WTC11 (cell line): Measurements from ENCODE around the gene RNASEL. TPM values are rescaled to one million over a fixed set of nuclear protein-coding genes. Genes with fewer than 3 reads are reported as not detected.
A peak's percentile ranks its signal among the peaks of the same experiment; 100 is the strongest.

Experiments
- AR ChIP-seq: fragments of 250-450 bp; sonication (Bioruptor Pico); IDR thresholded peaks from 2 replicates; pipeline ENCODE4 v1.9.0; 2021; ENCODE audit warnings: mild to moderate bottlenecking
- ATF2 ChIP-seq: sonication (generic); formaldehyde crosslinking; IDR thresholded peaks from 2 replicates; pipeline ENCODE4 v1.8.1; 2022; ENCODE audit warnings: low read depth, missing genetic modification reagents, borderline replicate concordance
- CBFB ChIP-seq: sonication (generic); formaldehyde crosslinking; IDR thresholded peaks from 2 replicates; pipeline ENCODE4 v1.8.1; 2022; ENCODE audit warnings: mild to moderate bottlenecking, low read depth, missing genetic modification reagents
- E2F4 ChIP-seq: sonication (generic); formaldehyde crosslinking; IDR thresholded peaks from 2 replicates; pipeline ENCODE4 v1.8.1; 2022; ENCODE audit warnings: low read depth, mild to moderate bottlenecking, moderate library complexity, missing genetic modification reagents, borderline replicate concordance
- FOXK1 ChIP-seq: sonication (generic); formaldehyde crosslinking; IDR thresholded peaks from 2 replicates; pipeline ENCODE4 v1.8.0; 2022; ENCODE audit warnings: mild to moderate bottlenecking, moderate library complexity, missing genetic modification reagents
- HMGA2 ChIP-seq: fragments of 250-450 bp; sonication (Bioruptor Pico); IDR thresholded peaks from 2 replicates; pipeline ENCODE4 v1.4.0; 2021; ENCODE audit warnings: mild to moderate bottlenecking, moderate library complexity
- IRF2 ChIP-seq: sonication (generic); formaldehyde crosslinking; IDR thresholded peaks from 2 replicates; pipeline ENCODE4 v1.8.0; 2022; ENCODE audit warnings: low read depth, missing genetic modification reagents, borderline replicate concordance
- KAT7 ChIP-seq: sonication (generic); formaldehyde crosslinking; IDR thresholded peaks from 2 replicates; pipeline ENCODE4 v1.8.1; 2023; ENCODE audit warnings: missing genetic modification reagents, mild to moderate bottlenecking, borderline replicate concordance
- MAX ChIP-seq: sonication (generic); formaldehyde crosslinking; IDR thresholded peaks from 2 replicates; pipeline ENCODE4 v1.8.0; 2022; ENCODE audit warnings: mild to moderate bottlenecking, missing genetic modification reagents
- TEAD4 ChIP-seq: sonication (generic); formaldehyde crosslinking; IDR thresholded peaks from 2 replicates; pipeline ENCODE4 v1.8.0; 2022; ENCODE audit warnings: mild to moderate bottlenecking, missing genetic modification reagents
- USF1 ChIP-seq: sonication (generic); formaldehyde crosslinking; IDR thresholded peaks from 2 replicates; pipeline ENCODE4 v1.8.0; 2022; ENCODE audit warnings: mild to moderate bottlenecking, missing genetic modification reagents
- ZBTB43 ChIP-seq: sonication (generic); formaldehyde crosslinking; IDR thresholded peaks from 2 replicates; pipeline ENCODE4 v1.8.1; 2023; ENCODE audit warnings: mild to moderate bottlenecking, missing genetic modification reagents
- ZNF232 ChIP-seq: sonication (generic); formaldehyde crosslinking; IDR thresholded peaks from 2 replicates; pipeline ENCODE4 v1.8.0; 2022; ENCODE audit warnings: mild to moderate bottlenecking, missing genetic modification reagents
- ZNF423 ChIP-seq: fragments of 250-450 bp; sonication (Bioruptor Pico); IDR thresholded peaks from 2 replicates; pipeline ENCODE4 v2.1.2; 2022; ENCODE audit warnings: mild to moderate bottlenecking, moderate library complexity
- ZSCAN18 ChIP-seq: fragments of 250-450 bp; sonication (Bioruptor Pico); IDR thresholded peaks from 2 replicates; pipeline ENCODE4 v2.1.2; 2022; ENCODE audit warnings: mild to moderate bottlenecking, moderate library complexity
- total RNA-seq: library from RNA; stranded (reverse); gene quantifications from 3 replicates; pipeline ENCODE4 v1.2.3, GENCODE V29; 2021
- TF ChIP-seq, protein P1 (sequence below): sonication (generic); formaldehyde crosslinking; IDR thresholded peaks from 2 replicates; pipeline ENCODE4 v1.8.0; 2023; ENCODE audit warnings: missing genetic modification reagents, mild to moderate bottlenecking, borderline replicate concordance
- TF ChIP-seq, protein P2 (sequence below): sonication (generic); formaldehyde crosslinking; IDR thresholded peaks from 2 replicates; pipeline ENCODE4 v1.8.1; 2023; ENCODE audit warnings: mild to moderate bottlenecking, missing genetic modification reagents, borderline replicate concordance

RNASEL gene
- total RNA-seq, 1 experiment from 2014 or later: 0.77 TPM

DNA sequence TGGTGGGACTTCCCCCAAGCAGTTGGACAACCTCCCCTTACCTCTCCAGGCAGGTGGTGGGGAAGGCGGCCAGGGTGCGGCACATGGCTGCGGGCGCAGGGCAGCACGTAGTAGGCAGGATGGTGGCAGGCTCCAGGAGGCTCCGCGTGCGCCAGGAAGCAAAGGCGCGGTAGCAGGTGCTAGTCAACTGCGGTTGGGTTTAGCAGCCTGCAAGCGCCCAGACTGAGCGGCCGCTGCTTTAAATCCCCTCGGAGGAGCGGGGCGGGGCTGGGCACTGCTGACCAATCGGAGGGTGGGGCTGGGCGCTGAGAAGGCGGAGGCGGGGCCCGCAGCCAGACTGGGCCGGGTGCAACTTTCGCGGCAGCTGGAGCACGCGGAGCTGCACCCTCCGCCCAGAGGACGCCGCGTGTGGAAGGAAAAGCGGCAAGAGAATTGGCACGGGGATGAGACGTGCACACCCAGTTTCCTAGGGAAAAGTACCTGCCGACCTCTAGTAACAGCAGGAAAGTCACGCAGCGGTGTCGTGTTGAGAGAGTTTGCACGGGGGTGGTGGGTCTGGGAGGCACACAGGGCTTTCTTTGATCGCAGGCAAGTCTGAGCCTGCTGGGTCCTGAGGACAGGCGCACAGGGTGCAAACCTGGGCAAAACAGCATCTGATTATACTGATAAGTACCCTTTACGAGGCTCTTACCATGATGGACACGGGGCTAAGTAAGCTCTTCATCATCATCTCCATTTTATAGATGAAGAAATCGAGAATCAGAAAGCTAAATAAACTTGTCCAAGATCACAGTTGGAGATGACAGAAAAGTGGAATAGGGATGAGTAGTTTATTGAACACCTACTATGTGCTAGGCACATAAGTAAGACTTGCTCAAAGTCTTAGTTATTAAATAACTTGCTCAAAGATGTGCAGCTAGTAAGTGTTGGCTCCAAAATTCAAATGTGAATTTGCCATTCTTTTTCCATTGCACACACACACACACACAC lies 15.4 kb upstream of the RNASEL start, which contains the start of gene RGS16 (continued):
- peak; percentile 76; the same call in 1 of the 2 replicates for TF ChIP-seq ZBTB43 (CRISPR knock-in tag)
- TF ChIP-seq ZNF423 (CRISPR knock-in tag): no peak
- TF ChIP-seq AR (CRISPR knock-in tag): no peak
- peak; percentile 97 for TF ChIP-seq MAX (CRISPR knock-in tag)
- no peak for TF ChIP-seq ZNF232 (CRISPR knock-in tag)
- TF ChIP-seq, protein P1, sequence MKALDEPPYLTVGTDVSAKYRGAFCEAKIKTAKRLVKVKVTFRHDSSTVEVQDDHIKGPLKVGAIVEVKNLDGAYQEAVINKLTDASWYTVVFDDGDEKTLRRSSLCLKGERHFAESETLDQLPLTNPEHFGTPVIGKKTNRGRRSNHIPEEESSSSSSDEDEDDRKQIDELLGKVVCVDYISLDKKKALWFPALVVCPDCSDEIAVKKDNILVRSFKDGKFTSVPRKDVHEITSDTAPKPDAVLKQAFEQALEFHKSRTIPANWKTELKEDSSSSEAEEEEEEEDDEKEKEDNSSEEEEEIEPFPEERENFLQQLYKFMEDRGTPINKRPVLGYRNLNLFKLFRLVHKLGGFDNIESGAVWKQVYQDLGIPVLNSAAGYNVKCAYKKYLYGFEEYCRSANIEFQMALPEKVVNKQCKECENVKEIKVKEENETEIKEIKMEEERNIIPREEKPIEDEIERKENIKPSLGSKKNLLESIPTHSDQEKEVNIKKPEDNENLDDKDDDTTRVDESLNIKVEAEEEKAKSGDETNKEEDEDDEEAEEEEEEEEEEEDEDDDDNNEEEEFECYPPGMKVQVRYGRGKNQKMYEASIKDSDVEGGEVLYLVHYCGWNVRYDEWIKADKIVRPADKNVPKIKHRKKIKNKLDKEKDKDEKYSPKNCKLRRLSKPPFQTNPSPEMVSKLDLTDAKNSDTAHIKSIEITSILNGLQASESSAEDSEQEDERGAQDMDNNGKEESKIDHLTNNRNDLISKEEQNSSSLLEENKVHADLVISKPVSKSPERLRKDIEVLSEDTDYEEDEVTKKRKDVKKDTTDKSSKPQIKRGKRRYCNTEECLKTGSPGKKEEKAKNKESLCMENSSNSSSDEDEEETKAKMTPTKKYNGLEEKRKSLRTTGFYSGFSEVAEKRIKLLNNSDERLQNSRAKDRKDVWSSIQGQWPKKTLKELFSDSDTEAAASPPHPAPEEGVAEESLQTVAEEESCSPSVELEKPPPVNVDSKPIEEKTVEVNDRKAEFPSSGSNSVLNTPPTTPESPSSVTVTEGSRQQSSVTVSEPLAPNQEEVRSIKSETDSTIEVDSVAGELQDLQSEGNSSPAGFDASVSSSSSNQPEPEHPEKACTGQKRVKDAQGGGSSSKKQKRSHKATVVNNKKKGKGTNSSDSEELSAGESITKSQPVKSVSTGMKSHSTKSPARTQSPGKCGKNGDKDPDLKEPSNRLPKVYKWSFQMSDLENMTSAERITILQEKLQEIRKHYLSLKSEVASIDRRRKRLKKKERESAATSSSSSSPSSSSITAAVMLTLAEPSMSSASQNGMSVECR (CRISPR knock-in tag): peak; percentile 88
- TF ChIP-seq ATF2 (CRISPR knock-in tag): 0 out of 2 replicates have a peak, but pooled peaks have one; percentile 7
- TF ChIP-seq TEAD4: no peak
- TF ChIP-seq, protein P2, sequence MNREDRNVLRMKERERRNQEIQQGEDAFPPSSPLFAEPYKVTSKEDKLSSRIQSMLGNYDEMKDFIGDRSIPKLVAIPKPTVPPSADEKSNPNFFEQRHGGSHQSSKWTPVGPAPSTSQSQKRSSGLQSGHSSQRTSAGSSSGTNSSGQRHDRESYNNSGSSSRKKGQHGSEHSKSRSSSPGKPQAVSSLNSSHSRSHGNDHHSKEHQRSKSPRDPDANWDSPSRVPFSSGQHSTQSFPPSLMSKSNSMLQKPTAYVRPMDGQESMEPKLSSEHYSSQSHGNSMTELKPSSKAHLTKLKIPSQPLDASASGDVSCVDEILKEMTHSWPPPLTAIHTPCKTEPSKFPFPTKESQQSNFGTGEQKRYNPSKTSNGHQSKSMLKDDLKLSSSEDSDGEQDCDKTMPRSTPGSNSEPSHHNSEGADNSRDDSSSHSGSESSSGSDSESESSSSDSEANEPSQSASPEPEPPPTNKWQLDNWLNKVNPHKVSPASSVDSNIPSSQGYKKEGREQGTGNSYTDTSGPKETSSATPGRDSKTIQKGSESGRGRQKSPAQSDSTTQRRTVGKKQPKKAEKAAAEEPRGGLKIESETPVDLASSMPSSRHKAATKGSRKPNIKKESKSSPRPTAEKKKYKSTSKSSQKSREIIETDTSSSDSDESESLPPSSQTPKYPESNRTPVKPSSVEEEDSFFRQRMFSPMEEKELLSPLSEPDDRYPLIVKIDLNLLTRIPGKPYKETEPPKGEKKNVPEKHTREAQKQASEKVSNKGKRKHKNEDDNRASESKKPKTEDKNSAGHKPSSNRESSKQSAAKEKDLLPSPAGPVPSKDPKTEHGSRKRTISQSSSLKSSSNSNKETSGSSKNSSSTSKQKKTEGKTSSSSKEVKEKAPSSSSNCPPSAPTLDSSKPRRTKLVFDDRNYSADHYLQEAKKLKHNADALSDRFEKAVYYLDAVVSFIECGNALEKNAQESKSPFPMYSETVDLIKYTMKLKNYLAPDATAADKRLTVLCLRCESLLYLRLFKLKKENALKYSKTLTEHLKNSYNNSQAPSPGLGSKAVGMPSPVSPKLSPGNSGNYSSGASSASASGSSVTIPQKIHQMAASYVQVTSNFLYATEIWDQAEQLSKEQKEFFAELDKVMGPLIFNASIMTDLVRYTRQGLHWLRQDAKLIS (CRISPR knock-in tag): no peak
- TF ChIP-seq CBFB (CRISPR knock-in tag): peak; percentile 89
- TF ChIP-seq ZSCAN18 (CRISPR knock-in tag): 0 out of 2 replicates have a peak, but pooled peaks have one; percentile 44
- TF ChIP-seq IRF2: no peak
- TF ChIP-seq FOXK1 (CRISPR knock-in tag): peak; percentile 84
- TF ChIP-seq KAT7 (CRISPR knock-in tag): no peak
- no peak for TF ChIP-seq HMGA2 (CRISPR knock-in tag)
- TF ChIP-seq E2F4 (CRISPR knock-in tag): no peak
- peak; percentile 64; the same call in 1 of the 2 replicates for TF ChIP-seq USF1 (CRISPR knock-in tag)
